Measurements from ENCODE around the gene AHNAK2.

The AHNAK2 gene

GRCh38 chr14:104887623-104888488, 90.3 kb downstream of the AHNAK2 start:
- no peak for DNase-seq (ENCODE audit: low read depth in 2 of 2)
